ENCODE results near the gene SDCCAG8.

DNA sequence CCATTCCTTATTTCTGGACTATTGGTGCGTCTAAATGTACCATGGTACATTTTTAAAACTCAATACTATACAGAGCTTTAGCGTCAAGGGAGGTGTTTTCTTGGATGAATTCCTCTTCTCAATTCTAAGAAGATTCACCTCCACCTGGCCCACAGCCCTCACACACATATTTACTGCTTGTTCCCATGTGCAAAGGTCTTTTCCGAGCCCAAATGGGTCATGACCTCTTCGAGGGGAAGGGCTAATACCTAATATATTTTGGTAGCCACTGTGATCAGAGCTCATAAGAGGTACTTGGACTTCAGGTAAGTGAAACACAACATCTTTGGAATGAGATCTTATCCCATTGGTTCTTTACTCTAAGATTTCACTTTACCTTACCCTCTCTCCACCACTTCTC, 205.9 kb downstream of the SDCCAG8 start:
- TF ChIP-seq POLR2A (IDR thresholded peaks at IDR 0.05; ENCODE audit: low read length) (no peak), GATA1 (IDR thresholded peaks at IDR 0.05; ENCODE audit: low read depth, low read length) (no peak)

All from erythroblast (primary cell).